ENCODE results near the gene CCM2.

GRCh38 chr7:45112648-45113047, 112.6 kb downstream of the CCM2 start:
- TF ChIP-seq CTCF (IDR thresholded peaks at IDR 0.05; ENCODE audit: insufficient read depth, low read depth, low read length) (no peak), EZH2 (IDR thresholded peaks at IDR 0.05; ENCODE audit: insufficient read depth, low read length) (no peak)

Measured in astrocyte (in vitro differentiated cells and primary cell).